Measurements from ENCODE around the gene MAN1B1.

Gene MAN1B1

GRCh38 chr9:137077010-137077747 is 9.6 kb upstream of the MAN1B1 start, which contains the start of gene UAP1L1:
Gene UAP1L1 (plus strand): TSS chr9:137077517. CDS start chr9:137077533, 16 bp downstream.
- Histone ChIP-seq H3K4me3 (ENCODE audit: low read depth, low read length) (peak within 1 kb of the TSS; percentile 70), H3K27ac (no peak within 1 kb of the TSS), H3K27me3 (replicated peaks) (no peaks in the 10 kb centered on the region), H3K36me3 (replicated peaks) (no peaks in the 10 kb centered on the region)
- in situ Hi-C loops (cut with HindIII; ENCODE audit: low pct_ligation_motif_present, low sequenced_read_pairs) = no loop called here
- DNase-seq = no peak
- TF ChIP-seq, protein P1, sequence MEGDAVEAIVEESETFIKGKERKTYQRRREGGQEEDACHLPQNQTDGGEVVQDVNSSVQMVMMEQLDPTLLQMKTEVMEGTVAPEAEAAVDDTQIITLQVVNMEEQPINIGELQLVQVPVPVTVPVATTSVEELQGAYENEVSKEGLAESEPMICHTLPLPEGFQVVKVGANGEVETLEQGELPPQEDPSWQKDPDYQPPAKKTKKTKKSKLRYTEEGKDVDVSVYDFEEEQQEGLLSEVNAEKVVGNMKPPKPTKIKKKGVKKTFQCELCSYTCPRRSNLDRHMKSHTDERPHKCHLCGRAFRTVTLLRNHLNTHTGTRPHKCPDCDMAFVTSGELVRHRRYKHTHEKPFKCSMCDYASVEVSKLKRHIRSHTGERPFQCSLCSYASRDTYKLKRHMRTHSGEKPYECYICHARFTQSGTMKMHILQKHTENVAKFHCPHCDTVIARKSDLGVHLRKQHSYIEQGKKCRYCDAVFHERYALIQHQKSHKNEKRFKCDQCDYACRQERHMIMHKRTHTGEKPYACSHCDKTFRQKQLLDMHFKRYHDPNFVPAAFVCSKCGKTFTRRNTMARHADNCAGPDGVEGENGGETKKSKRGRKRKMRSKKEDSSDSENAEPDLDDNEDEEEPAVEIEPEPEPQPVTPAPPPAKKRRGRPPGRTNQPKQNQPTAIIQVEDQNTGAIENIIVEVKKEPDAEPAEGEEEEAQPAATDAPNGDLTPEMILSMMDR (IDR thresholded peaks at IDR 0.05; ENCODE audit: low read depth, low read length, missing control alignments) = no peak

DNA sequence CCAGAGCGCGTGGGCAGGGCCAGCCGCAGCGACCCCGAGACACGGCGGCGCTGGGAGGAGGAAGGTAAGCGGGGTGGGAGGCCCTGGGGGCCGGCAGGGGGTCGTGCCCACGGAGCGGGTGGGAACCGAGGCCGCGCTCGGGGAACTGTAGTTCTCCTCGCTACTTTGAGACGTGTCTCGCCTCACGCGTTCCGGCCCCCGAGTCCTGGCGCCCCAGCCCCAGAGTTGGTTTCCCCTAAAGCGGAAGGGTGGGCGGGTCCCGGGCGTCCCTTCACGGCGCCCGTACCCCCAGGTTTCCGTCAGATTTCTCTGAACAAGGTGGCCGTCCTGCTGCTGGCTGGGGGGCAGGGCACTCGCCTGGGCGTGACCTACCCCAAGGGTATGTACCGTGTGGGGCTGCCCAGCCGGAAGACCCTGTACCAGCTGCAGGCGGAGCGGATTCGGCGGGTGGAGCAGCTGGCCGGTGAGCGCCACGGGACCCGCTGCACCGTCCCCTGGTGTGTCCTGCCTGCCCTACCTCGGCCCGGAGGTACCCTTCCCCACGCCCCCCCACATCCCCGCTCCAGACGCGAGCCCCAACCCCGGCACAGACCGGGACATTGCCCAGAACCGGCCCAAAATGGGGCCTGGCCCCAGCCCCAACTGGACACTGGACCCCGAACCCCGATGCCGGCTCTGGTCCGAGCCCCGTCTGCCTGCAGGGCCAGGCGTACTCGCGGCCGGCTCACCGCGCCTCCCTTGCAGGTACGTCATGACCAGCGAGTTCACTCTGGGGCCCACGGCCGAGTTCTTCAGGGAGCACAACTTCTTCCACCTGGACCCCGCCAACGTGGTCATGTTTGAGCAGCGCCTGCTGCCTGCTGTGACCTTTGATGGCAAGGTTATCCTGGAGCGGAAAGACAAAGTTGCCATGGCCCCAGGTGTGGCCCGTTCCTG is 8.8 kb upstream of the MAN1B1 start:
- TF ChIP-seq, protein P1 (IDR thresholded peaks at IDR 0.05; ENCODE audit: low read depth, low read length, missing control alignments) = no peak
- Histone ChIP-seq H3K36me3 (replicated peaks) (no peaks in the 10 kb centered on the region), H3K4me3 (ENCODE audit: low read depth, low read length) (peak overlapping the region; percentile 70), H3K27me3 (replicated peaks) (no peaks in the 10 kb centered on the region), H3K27ac (no peak overlapping the region)
- in situ Hi-C loops (cut with HindIII; ENCODE audit: low pct_ligation_motif_present, low sequenced_read_pairs) = no loop called here
- no peak for DNase-seq

DNA sequence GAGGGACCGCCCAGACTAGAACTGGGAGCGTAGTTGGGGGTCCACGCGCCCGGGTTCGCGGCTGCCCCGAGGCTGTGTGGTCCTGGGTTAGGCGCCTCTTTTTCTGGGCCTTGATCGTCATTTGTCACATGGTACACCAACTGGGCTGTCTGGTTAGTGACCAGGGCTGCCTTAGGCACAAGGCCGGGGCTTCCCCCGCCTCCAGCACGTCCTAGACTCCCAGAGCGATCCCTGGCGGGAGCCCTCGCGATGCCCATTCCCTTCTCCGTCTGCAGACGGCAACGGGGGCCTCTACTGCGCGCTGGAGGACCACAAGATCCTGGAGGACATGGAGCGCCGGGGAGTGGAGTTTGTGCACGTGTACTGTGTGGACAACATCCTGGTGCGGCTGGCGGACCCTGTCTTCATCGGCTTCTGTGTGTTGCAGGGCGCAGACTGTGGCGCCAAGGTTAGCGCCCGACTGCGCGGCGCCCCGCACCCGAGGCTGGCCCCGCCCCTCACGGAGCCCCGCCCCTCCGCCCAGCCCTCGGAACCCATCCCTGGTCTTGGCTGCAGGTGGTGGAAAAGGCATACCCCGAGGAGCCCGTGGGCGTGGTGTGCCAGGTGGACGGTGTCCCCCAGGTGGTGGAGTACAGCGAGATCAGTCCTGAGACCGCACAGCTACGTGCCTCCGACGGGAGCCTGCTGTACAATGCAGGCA is 7.9 kb upstream of the MAN1B1 start:
- Histone ChIP-seq H3K4me3 (ENCODE audit: low read depth, low read length) (peak overlapping the region; percentile 70), H3K27ac (no peak overlapping the region), H3K36me3 (replicated peaks) (no peaks in the 10 kb centered on the region), H3K27me3 (replicated peaks) (no peaks in the 10 kb centered on the region)
- TF ChIP-seq, protein P1 (IDR thresholded peaks at IDR 0.05; ENCODE audit: low read depth, low read length, missing control alignments) = no peak
- in situ Hi-C loops (cut with HindIII; ENCODE audit: low pct_ligation_motif_present, low sequenced_read_pairs) = no loop called here
- DNase-seq = no peak

DNA sequence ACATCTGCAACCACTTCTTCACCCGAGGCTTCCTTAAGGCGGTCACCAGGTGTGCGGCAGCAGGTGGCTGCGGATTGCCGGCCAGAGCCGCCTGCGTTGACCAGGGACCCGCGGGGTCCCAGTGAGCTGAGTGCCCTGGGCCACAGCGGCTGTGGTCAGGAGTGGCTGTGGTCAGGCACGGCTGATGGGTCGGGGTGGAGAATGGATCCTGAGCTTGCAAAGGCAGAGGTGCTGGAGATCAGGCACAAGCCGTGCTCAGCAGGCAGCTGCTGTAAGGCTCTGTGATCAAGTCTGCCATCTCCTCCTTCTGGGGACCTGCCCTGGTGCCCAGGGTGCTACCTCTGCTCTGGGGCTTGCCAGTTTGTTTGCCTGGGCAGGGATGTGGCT is 7.4 kb upstream of the MAN1B1 start:
- Histone ChIP-seq H3K36me3 (replicated peaks) (no peaks in the 10 kb centered on the region), H3K27me3 (replicated peaks) (no peaks in the 10 kb centered on the region), H3K27ac (no peak overlapping the region), H3K4me3 (ENCODE audit: low read depth, low read length) (no peak overlapping the region)
- no peak for DNase-seq
- in situ Hi-C loops (cut with HindIII; ENCODE audit: low pct_ligation_motif_present, low sequenced_read_pairs) = no loop called here
- TF ChIP-seq, protein P1 (IDR thresholded peaks at IDR 0.05; ENCODE audit: low read depth, low read length, missing control alignments) = no peak

DNA sequence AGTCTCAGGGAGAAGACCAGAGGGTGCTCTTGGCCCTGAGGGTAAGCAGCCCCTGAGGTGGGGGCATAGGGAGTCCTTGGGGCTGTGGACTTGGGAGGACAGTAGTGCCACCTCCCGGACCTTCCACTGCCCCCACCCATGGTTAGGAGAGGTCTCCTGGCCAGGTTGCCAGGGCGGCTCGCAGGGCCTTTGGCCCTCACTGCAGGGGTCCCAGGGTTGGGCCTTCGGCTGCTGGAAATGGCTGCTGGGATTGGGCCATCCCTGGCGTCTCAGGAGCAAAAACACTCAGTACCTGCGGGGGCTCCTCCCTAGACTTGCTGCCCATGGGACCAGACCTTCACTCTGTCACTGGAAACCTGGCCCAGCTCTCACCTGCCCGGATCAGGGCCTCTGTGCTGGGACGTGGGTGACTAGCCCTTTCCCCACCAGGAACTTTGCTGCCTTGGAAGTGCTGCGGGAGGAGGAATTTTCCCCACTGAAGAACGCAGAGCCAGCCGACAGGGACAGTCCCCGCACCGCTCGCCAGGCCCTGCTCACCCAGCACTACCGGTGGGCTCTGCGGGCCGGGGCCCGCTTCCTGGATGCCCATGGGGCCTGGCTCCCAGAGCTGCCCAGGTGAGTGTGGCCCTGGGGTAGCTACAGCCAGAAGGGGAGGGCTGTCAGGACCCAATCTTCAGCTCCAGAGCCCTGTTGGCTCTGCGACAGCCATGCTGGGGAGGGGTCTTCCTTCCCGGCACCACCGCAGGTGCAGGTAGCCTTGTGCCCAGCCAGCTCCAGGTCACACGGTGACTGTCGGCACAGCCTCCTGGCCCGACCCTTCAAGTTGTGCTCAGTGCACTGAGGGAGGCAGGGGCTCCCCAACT is 6.3 kb upstream of the MAN1B1 start:
- H3K27ac ChIP-seq = no peak overlapping the region
- H3K27me3 ChIP-seq (replicated peaks) = no peaks in the 10 kb centered on the region
- no peak overlapping the region for H3K4me3 ChIP-seq (ENCODE audit: low read depth, low read length)
- no peaks in the 10 kb centered on the region for H3K36me3 ChIP-seq (replicated peaks)
- TF ChIP-seq, protein P1 (IDR thresholded peaks at IDR 0.05; ENCODE audit: low read depth, low read length, missing control alignments) = no peak
- DNase-seq = no peak
- in situ Hi-C loops (cut with HindIII; ENCODE audit: low pct_ligation_motif_present, low sequenced_read_pairs) = no loop called here

Measured in brain microvascular endothelial cell (primary cell).